Kidney (tissue), 14 donors: ENCODE data around the gene SLC35A5. TPM values are rescaled to one million over a fixed set of nuclear protein-coding genes. Genes with fewer than 3 reads are reported as not detected.

Experiments used
- DNase-seq, 5 donors: peaks; one replicate each; pipeline ENCODE4 v3.0.0-alpha.2; 2013 to 2020
- FAIRE-seq: peaks from 2 replicates; lab custom pipeline; 2012; peaks lifted over from hg19 to GRCh38; lab: Jason Lieb, UNC
- H3K27ac ChIP-seq, 2 donors: one replicate each; pipeline ENCODE4 v1.7.0; 2013; ENCODE audit warnings: low read depth in 2 of 2, low read length in 2 of 2, inconsistent platforms in 1 of 2
- H3K27me3 ChIP-seq: one replicate; pipeline ENCODE4 v1.7.1; 2013; ENCODE audit warnings: low read length, inconsistent platforms; ENCODE audit not compliant: control insufficient read depth, insufficient read depth
- H3K36me3 ChIP-seq, 3 donors: one replicate each; pipeline versions ENCODE4 v1.7.0 to v1.7.1; 2013; ENCODE audit warnings: low read length in 3 of 3, control low read depth in 1 of 3, inconsistent platforms in 1 of 3; ENCODE audit not compliant: insufficient read depth in 3 of 3, control insufficient read depth in 2 of 3
- H3K4me1 ChIP-seq, 3 donors: one replicate each; pipeline versions ENCODE4 v1.7.0 to v1.7.1; 2013; ENCODE audit warnings: low read length in 3 of 3, inconsistent platforms in 1 of 3, low read depth in 1 of 3; ENCODE audit not compliant: control insufficient read depth in 2 of 3, insufficient read depth in 2 of 3
- H3K4me3 ChIP-seq, 3 donors: one replicate each; pipeline versions ENCODE4 v1.7.0 to v1.8.1; 2013; ENCODE audit warnings: low read length in 3 of 3, control low read depth in 1 of 3, inconsistent platforms in 1 of 3
- H3K9ac ChIP-seq, 3 donors: one replicate each; pipeline versions ENCODE4 v1.7.0 to v1.7.1; 2013; ENCODE audit warnings: low read length in 3 of 3, control low read depth in 1 of 3, inconsistent platforms in 1 of 3
- H3K9me3 ChIP-seq, 3 donors: one replicate each; pipeline versions ENCODE4 v1.7.0 to v1.7.1; 2013; ENCODE audit warnings: low read length in 3 of 3, control low read depth in 1 of 3, inconsistent platforms in 1 of 3; ENCODE audit not compliant: control insufficient read depth in 2 of 3, insufficient read depth in 1 of 3
- intact Hi-C: fragments of 100-400 bp; cut with DNase I; formaldehyde crosslinking; loops from one replicate; pipeline ENCODE4 v1.11.1; 2022
- polyA plus RNA-seq: library from polyadenylated mRNA; stranded (reverse); fragments of 350-450 nt; fragmentation: Illumina TruSeq; extraction: RNeasy Lipid Tissue Mini Kit (QIAGEN cat#74804); gene quantifications from one replicate; pipeline ENCODE4 v1.2.3, GENCODE V29; 2014; ENCODE audit warnings: low read depth, low replicate concordance; ENCODE audit not compliant: insufficient read depth
- total RNA-seq: library from RNA; stranded (reverse); fragmentation: NEBNext Ultra II Directional; extraction: Animal tissue kit (Norgen Biotek cat#: 25700); gene quantifications from one replicate; pipeline ENCODE4 v1.2.1, GENCODE V29; 2021
- TF ChIP-seq, protein P1 (sequence below): IDR thresholded peaks from 3 replicates; pipeline ENCODE4 v1.5.1; 2012; ENCODE audit warnings: mild to moderate bottlenecking, moderate library complexity, borderline replicate concordance; ENCODE audit not compliant: insufficient read depth; ENCODE audit errors: extremely low read depth
- donor health status: control.
- donor health status: control.
- donor health status: control.
- donor health status: control.
- donor health status: control.
- donor health status: DM: yes; HTN: yes; CAD: no.
- donor health status: Normal renal cell carcinoma (clear cell type).

SLC35A5 gene
- total and polyA plus RNA-seq, 2 donors from 2014 or later = 22.5 to 38.6 TPM

DNA sequence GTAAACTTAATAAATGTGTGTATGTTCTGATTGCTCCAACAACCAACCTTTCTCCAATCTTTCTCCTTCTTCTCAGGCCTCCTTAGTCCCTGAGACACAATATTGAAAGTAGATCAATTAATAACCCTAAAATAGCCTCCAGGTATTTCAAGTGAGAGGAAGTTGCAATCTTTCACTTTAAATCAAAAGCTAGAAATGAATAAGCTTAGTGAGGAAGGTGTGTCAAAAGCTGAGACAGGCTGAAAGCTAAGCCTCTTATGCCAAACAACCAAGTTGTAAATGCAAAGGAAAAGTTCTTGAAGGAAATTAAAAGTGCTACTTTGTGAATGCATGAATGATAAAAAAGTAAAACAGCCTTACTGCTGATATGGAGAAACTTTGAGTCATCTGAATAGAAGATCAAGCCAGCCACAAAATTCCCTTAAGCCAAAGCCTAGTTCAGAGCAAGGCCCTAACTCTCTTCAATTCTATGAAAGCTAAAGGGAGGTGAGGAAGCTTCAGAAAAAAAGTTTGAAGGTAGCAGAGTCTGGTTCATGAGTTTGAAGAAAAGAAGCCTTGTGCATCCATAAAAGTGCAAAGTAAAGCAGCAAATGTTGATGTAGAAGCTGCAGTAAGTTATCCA is 40.5 kb downstream of the SLC35A5 start:
- intact Hi-C loops = no loop called here
- Histone ChIP-seq H3K9me3 (no peaks in the 10 kb centered on the region), H3K4me1 (no peaks in the 10 kb centered on the region), H3K27me3 (no peaks in the 10 kb centered on the region), H3K36me3 (peaks cover 0 to 3% (median 0%) of the 10 kb centered on the region in 3 donors), H3K27ac (no peak overlapping the region), H3K4me3 (no peak overlapping the region), H3K9ac (no peak overlapping the region)
- DNase-seq (no peak), FAIRE-seq (no peak)
- TF ChIP-seq, protein P1, sequence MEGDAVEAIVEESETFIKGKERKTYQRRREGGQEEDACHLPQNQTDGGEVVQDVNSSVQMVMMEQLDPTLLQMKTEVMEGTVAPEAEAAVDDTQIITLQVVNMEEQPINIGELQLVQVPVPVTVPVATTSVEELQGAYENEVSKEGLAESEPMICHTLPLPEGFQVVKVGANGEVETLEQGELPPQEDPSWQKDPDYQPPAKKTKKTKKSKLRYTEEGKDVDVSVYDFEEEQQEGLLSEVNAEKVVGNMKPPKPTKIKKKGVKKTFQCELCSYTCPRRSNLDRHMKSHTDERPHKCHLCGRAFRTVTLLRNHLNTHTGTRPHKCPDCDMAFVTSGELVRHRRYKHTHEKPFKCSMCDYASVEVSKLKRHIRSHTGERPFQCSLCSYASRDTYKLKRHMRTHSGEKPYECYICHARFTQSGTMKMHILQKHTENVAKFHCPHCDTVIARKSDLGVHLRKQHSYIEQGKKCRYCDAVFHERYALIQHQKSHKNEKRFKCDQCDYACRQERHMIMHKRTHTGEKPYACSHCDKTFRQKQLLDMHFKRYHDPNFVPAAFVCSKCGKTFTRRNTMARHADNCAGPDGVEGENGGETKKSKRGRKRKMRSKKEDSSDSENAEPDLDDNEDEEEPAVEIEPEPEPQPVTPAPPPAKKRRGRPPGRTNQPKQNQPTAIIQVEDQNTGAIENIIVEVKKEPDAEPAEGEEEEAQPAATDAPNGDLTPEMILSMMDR = no peak

DNA sequence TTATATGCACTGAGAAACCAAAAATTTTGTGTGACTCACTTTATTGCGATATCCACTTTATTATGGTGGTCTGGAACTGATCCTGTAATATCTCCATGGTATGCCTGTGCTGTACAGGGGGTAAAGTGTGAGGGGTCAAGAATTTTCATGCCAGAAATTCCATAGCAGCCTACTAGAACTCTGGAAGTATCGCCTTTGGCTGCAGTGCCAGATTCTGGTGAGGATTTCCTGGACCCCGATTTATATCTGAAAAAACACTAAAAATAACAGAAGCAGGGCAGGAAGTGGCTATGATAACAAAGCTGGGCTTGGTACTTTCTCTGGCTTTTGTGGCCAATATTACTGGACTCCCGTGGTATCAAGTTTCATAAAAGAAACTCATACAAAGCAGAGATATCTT is 42.7 kb downstream of the SLC35A5 start:
- Histone ChIP-seq H3K27me3 (no peaks in the 10 kb centered on the region), H3K9me3 (no peaks in the 10 kb centered on the region), H3K36me3 (peaks cover 0 to 3% (median 0%) of the 10 kb centered on the region in 3 donors), H3K27ac (no peak overlapping the region), H3K4me3 (no peak overlapping the region), H3K9ac (no peak overlapping the region), H3K4me1 (no peaks in the 10 kb centered on the region)
- intact Hi-C loops = no loop called here
- TF ChIP-seq, protein P1 = no peak
- FAIRE-seq = no peak
- DNase-seq = no peak

DNA sequence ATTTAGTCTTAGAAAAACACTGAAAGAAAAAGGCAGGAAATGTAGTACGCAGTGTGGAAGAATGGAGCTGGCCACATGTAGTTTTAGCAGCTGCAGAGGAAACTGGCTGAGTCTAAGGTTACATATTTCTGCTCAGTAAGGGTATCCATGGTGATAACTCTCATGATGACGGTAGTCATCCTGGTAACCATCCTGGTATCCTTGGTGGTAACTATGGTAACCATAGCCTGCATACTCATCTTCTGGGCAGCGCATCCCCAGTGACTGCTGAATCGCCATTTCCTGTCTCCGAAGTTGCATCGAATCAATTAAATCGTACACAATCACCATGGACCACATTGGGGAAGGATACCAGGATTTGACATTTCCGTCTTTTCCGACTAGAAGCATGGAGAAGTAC is 43.4 kb downstream of the SLC35A5 start:
- DNase-seq = peak in 2 of 5 donors; percentile 34 to 56
- Histone ChIP-seq H3K9ac (no peak overlapping the region), H3K27ac (no peak overlapping the region), H3K9me3 (no peaks in the 10 kb centered on the region), H3K36me3 (peaks cover 0 to 3% (median 0%) of the 10 kb centered on the region in 3 donors), H3K27me3 (no peaks in the 10 kb centered on the region), H3K4me3 (peak overlapping the region in 1 of 3 donors; percentile 6), H3K4me1 (no peaks in the 10 kb centered on the region)
- intact Hi-C loops = no loop called here
- TF ChIP-seq, protein P1 = no peak
- no peak for FAIRE-seq
